AG09309 (cell line): ENCODE results near the gene FLT3LG.

Source experiments
- DNase-seq: peaks from one replicate; pipeline ENCODE4 v3.0.0-alpha.2; 2010; ENCODE audit warnings: low read depth
- H3K4me3 ChIP-seq: 2 replicates; pipeline ENCODE4 v1.5.1; 2011; ENCODE audit warnings: mild to moderate bottlenecking, low read depth, low read length, moderate library complexity; ENCODE audit not compliant: control insufficient read depth
- TF ChIP-seq, protein P1 (sequence below): IDR thresholded peaks from 2 replicates; pipeline ENCODE4 v1.5.1; 2011; ENCODE audit warnings: mild to moderate bottlenecking, low read depth, low read length, inconsistent platforms; ENCODE audit not compliant: insufficient read depth, control insufficient read depth; ENCODE audit errors: missing control alignments

Gene FLT3LG

GRCh38 chr19:49479975-49480628, 6.1 kb downstream of the FLT3LG start:
- TF ChIP-seq, protein P1, sequence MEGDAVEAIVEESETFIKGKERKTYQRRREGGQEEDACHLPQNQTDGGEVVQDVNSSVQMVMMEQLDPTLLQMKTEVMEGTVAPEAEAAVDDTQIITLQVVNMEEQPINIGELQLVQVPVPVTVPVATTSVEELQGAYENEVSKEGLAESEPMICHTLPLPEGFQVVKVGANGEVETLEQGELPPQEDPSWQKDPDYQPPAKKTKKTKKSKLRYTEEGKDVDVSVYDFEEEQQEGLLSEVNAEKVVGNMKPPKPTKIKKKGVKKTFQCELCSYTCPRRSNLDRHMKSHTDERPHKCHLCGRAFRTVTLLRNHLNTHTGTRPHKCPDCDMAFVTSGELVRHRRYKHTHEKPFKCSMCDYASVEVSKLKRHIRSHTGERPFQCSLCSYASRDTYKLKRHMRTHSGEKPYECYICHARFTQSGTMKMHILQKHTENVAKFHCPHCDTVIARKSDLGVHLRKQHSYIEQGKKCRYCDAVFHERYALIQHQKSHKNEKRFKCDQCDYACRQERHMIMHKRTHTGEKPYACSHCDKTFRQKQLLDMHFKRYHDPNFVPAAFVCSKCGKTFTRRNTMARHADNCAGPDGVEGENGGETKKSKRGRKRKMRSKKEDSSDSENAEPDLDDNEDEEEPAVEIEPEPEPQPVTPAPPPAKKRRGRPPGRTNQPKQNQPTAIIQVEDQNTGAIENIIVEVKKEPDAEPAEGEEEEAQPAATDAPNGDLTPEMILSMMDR = no peak
- DNase-seq = no peak
- no peak overlapping the region for H3K4me3 ChIP-seq

GRCh38 chr19:49481020-49481683, 7.1 kb downstream of the FLT3LG start:
- no peak for DNase-seq
- TF ChIP-seq, protein P1 = no peak
- no peak overlapping the region for H3K4me3 ChIP-seq

GRCh38 chr19:49486232-49486631, 12.2 kb downstream of the FLT3LG start:
- TF ChIP-seq, protein P1 = no peak
- H3K4me3 ChIP-seq = no peak overlapping the region
- no peak for DNase-seq

DNA sequence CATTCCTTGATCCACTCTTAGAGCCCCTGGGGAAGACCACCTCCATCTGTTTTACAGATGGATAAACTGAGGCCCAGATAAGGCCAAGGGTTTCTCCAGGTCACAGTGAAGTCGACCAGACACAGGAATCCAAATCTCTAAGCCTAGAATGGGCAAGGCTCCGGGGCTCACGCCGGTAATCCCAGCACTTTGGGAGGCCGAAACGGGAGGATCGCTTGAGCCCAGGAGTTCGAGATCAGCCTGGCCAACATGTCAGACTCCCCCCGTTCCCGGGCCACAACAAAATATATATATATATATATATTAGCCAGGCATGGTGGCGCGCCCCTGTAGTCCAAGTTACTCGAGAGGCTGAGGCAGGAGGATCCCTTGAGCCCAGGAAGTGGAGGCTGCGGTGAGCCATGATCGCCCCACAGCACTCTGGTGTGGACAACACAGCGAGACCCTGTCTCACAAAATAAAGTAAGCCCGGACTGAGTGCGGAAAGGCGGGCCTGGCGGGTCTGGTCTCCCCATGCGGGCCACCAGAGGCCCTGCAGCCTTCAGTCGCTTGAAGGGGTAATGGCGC, 12.8 kb downstream of the FLT3LG start:
- no peak for DNase-seq
- no peak overlapping the region for H3K4me3 ChIP-seq
- TF ChIP-seq, protein P1 = no peak

GRCh38 chr19:49487277-49488045, 13.4 kb downstream of the FLT3LG start, which contains the start of gene RPL13A:
Gene RPL13A, plus strand, starts transcription at chr19:49487608. Its CDS starts 22 bp downstream, at chr19:49487630.
- TF ChIP-seq, protein P1 = no peak
- peak; percentile 96 for DNase-seq
- peak within 1 kb of the TSS; percentile 68 for H3K4me3 ChIP-seq
